Activated CD4-positive, alpha-beta memory T cell treated with anti-CD3 and anti-CD28 coated beads for 36 hours (primary cell): Measurements from ENCODE around the gene LIN28B. TPM values are rescaled to one million over a fixed set of nuclear protein-coding genes. Genes with fewer than 3 reads are reported as not detected.
"Not testable (repeated sequence)": the region's sequence is repeated elsewhere in the genome, so short reads cannot be mapped to it uniquely, and the experiment has no call there.

ENCODE experiments used
- CTCF ChIA-PET: fragments of 350-600 bp; sonication (Branson Sonifier 250); formaldehyde crosslinking; loops from one replicate; lab custom pipeline; 2021; ENCODE audit warnings: antibody characterized with exemption, inconsistent platforms; lab: Charles Lee
- POLR2A ChIA-PET: fragments of 350-600 bp; sonication (Branson Sonifier 250); formaldehyde crosslinking; loops from one replicate; lab custom pipeline; 2021; ENCODE audit warnings: antibody characterized with exemption; lab: Charles Lee
- DNase-seq: peaks from one replicate; pipeline ENCODE4 v3.0.0-alpha.2; 2020
- H3K27ac Mint-ChIP-seq: one replicate; pipeline ENCODE4 v1.8.0; 2021; ENCODE audit warnings: mixed read lengths
- H3K27me3 Mint-ChIP-seq: one replicate; pipeline ENCODE4 v1.8.0; 2021; ENCODE audit warnings: mixed read lengths
- H3K36me3 Mint-ChIP-seq: one replicate; pipeline ENCODE4 v1.8.0; 2021; ENCODE audit warnings: mixed read lengths
- H3K4me1 Mint-ChIP-seq: one replicate; pipeline ENCODE4 v1.8.0; 2021; ENCODE audit warnings: low read depth, mixed read lengths
- H3K4me3 Mint-ChIP-seq: one replicate; pipeline ENCODE4 v1.8.0; 2021; ENCODE audit warnings: mild to moderate bottlenecking, mixed read lengths
- H3K9me3 Mint-ChIP-seq: one replicate; pipeline ENCODE4 v1.8.0; 2021; ENCODE audit warnings: mixed read lengths
- intact Hi-C: fragments of 100-400 bp; cut with micrococcal nuclease; formaldehyde crosslinking; loops from one replicate; pipeline ENCODE4 v1.15.1; 2023
- total RNA-seq, 2 experiments: library from RNA; stranded (reverse); gene quantifications; one replicate each; pipeline ENCODE4 v1.2.3, GENCODE V29; 2021

Gene LIN28B
- total RNA-seq, 2 experiments from 2014 or later, result not detected

DNA sequence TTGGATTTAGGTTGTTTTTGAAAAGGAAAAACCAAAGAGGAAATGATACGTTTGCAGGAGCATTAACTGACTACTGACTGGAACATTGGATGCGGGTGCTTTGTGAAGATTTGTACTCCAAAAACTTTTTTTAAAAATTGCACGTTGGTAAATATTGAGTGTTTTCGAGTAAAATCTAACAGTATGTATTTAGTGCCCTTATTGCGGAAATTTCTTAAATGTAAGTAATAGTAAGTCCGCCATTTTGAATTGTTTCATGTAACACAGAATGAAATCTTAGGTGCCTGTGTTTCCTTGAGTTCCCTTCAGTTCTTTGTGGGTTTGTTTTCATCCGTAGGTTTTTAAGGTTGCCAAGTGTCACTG, 15.2 kb upstream of the LIN28B start:
- DNase-seq, result no peak
- H3K9me3 Mint-ChIP-seq, result no peaks in the 10 kb centered on the region
- H3K4me3 Mint-ChIP-seq, result peak overlapping the region; percentile 45
- intact Hi-C loops, result loop anchor here (1.0 to 10.0 kb wide), 3 partner anchors 15 to 147 kb away; partner anchors contain the start of gene LIN28B
- POLR2A ChIA-PET, result no interaction called here
- peaks cover 36% of the 10 kb centered on the region for H3K27me3 Mint-ChIP-seq
- no peak overlapping the region for H3K27ac Mint-ChIP-seq
- CTCF ChIA-PET, result interaction anchor here (0.7 kb wide), 1 partner anchor 136 kb away, joined by 3 read pairs; no protein-coding TSS in a partner anchor
- H3K4me1 Mint-ChIP-seq, result peaks cover 5% of the 10 kb centered on the region
- H3K36me3 Mint-ChIP-seq, result peaks cover 2% of the 10 kb centered on the region

DNA sequence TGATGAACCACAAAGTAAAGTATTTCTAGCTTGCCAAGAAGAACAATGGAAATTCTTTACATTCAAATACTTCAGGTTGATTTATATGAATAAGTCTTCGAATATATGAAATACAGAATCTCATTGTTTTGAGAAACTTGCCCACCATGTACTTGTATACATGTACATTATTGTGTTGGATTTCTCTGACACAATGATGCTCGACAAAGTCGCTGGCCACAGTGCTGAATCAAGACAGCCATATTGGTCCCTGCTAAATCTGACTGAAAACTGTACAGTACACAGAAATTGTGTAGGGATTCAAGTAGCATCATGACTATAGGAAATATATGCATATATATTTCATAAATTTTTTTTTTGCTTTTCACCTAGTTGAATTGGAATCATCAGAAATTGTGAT, 13.1 kb upstream of the LIN28B start:
- H3K27ac Mint-ChIP-seq, result no peak overlapping the region
- no peaks in the 10 kb centered on the region for H3K9me3 Mint-ChIP-seq
- ChIA-PET POLR2A (no interaction called here), CTCF (no interaction called here)
- peaks cover 35% of the 10 kb centered on the region for H3K27me3 Mint-ChIP-seq
- no peak overlapping the region for H3K4me3 Mint-ChIP-seq
- no peak for DNase-seq
- H3K36me3 Mint-ChIP-seq, result peaks cover 2% of the 10 kb centered on the region
- peaks cover 5% of the 10 kb centered on the region for H3K4me1 Mint-ChIP-seq
- intact Hi-C loops, result loop anchor here (2.0 to 10.0 kb wide), 2 partner anchors 13 to 149 kb away; partner anchors contain the start of gene LIN28B

GRCh38 chr6:104949206-104949605, 7.7 kb upstream of the LIN28B start:
- ChIA-PET POLR2A (no interaction called here), CTCF (no interaction called here)
- Mint-ChIP-seq H3K4me1 (peaks cover 2% of the 10 kb centered on the region), H3K27ac (no peak overlapping the region), H3K9me3 (peaks cover 3% of the 10 kb centered on the region), H3K36me3 (peaks cover 3% of the 10 kb centered on the region), H3K27me3 (peaks cover 31% of the 10 kb centered on the region), H3K4me3 (no peak overlapping the region)
- intact Hi-C loops, result loop anchor here (10.0 kb wide), 1 partner anchor 154 kb away; no protein-coding TSS in a partner anchor
- DNase-seq, result no peak

DNA sequence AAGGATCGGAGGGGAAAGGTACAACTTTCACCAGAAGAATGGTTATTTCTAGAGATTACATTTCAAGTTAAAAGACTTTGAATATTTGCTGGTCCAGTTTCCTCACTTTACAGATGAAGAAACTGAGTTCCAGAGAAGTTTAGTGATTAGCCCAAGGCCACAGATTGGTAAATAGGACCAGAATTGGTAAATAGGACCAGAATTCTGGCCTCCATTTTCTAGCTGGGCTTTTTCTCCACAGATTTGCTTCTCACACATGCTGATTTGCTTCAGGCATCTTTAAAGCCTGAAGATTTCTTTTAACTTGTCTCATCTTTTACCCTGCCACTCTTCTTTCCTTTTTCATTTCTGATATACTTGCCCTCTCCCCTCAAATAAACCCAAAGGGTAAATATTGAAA, 5.2 kb upstream of the LIN28B start:
- POLR2A ChIA-PET, result no interaction called here
- intact Hi-C loops, result no loop called here
- H3K4me3 Mint-ChIP-seq, result no peak overlapping the region
- no peak for DNase-seq
- H3K4me1 Mint-ChIP-seq, result peaks cover 3% of the 10 kb centered on the region
- H3K36me3 Mint-ChIP-seq, result peaks cover 6% of the 10 kb centered on the region
- H3K27me3 Mint-ChIP-seq, result peaks cover 42% of the 10 kb centered on the region
- CTCF ChIA-PET, result no interaction called here
- peaks cover 7% of the 10 kb centered on the region for H3K9me3 Mint-ChIP-seq
- no peak overlapping the region for H3K27ac Mint-ChIP-seq

DNA sequence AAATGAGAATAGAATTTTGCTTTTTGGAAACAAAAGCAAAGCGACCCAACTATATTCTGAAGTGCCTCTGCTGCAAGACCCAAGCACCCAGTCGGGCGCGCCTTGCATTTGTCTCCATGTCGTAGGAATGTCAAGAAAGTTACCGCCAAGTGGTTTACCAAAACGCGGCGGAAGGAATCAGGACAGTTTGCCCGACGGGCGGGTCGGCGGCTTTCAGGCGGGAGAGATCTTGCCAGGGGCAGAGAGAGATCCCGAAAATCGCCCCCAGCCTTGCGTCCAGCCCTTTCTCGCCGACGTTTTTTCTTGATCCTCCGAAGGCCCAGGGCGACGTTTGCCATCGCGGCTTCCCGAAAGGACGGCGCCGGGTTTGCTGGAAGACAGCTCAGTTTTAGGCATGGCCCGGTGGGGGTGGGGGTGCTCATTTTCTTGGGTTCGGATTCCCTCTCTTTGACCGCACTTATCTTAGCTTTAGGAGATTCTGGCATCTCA, 4.0 kb upstream of the LIN28B start:
- CTCF ChIA-PET, result no interaction called here
- intact Hi-C loops, result no loop called here
- peaks cover 10% of the 10 kb centered on the region for H3K4me1 Mint-ChIP-seq
- peaks cover 48% of the 10 kb centered on the region for H3K27me3 Mint-ChIP-seq
- H3K36me3 Mint-ChIP-seq, result peaks cover 7% of the 10 kb centered on the region
- H3K4me3 Mint-ChIP-seq, result no peak overlapping the region
- POLR2A ChIA-PET, result no interaction called here
- DNase-seq, result no peak
- H3K27ac Mint-ChIP-seq, result no peak overlapping the region
- peaks cover 7% of the 10 kb centered on the region for H3K9me3 Mint-ChIP-seq

GRCh38 chr6:104953400-104954189, 3.3 kb upstream of the LIN28B start:
- CTCF ChIA-PET, H3K27ac Mint-ChIP-seq, POLR2A ChIA-PET, intact Hi-C loops, DNase-seq, H3K4me3 Mint-ChIP-seq, H3K9me3 Mint-ChIP-seq, H3K36me3 Mint-ChIP-seq: not testable (repeated sequence)
- Mint-ChIP-seq H3K4me1 (peaks cover 12% of the 10 kb centered on the region), H3K27me3 (peaks cover 55% of the 10 kb centered on the region)

GRCh38 chr6:104954190-104954797, 2.6 kb upstream of the LIN28B start:
- peaks cover 14% of the 10 kb centered on the region for H3K4me1 Mint-ChIP-seq
- peaks cover 7% of the 10 kb centered on the region for H3K9me3 Mint-ChIP-seq
- H3K27ac Mint-ChIP-seq, result no peak overlapping the region
- H3K27me3 Mint-ChIP-seq, result peaks cover 60% of the 10 kb centered on the region
- POLR2A ChIA-PET, result no interaction called here
- CTCF ChIA-PET, result no interaction called here
- intact Hi-C loops, result no loop called here
- peaks cover 7% of the 10 kb centered on the region for H3K36me3 Mint-ChIP-seq
- H3K4me3 Mint-ChIP-seq, result no peak overlapping the region
- no peak for DNase-seq

GRCh38 chr6:104955491-104955890, 1.4 kb upstream of the LIN28B start:
- DNase-seq, result no peak
- peaks cover 7% of the 10 kb centered on the region for H3K36me3 Mint-ChIP-seq
- H3K9me3 Mint-ChIP-seq, result peaks cover 7% of the 10 kb centered on the region
- ChIA-PET POLR2A (no interaction called here), CTCF (interaction anchor here (0.6 kb wide), 1 partner anchor 10 kb away, joined by 3 read pairs; no protein-coding TSS in a partner anchor)
- H3K27me3 Mint-ChIP-seq, result peaks cover 64% of the 10 kb centered on the region
- peaks cover 14% of the 10 kb centered on the region for H3K4me1 Mint-ChIP-seq
- no peak overlapping the region for H3K4me3 Mint-ChIP-seq
- intact Hi-C loops, result no loop called here
- H3K27ac Mint-ChIP-seq, result no peak overlapping the region

GRCh38 chr6:104955927-104956730, 778 bp upstream of the LIN28B start:
- H3K4me3 Mint-ChIP-seq, result no peak overlapping the region
- CTCF ChIA-PET, result interaction anchor here (0.6 kb wide), 1 partner anchor 9 kb away, joined by 3 read pairs; no protein-coding TSS in a partner anchor
- peaks cover 7% of the 10 kb centered on the region for H3K36me3 Mint-ChIP-seq
- H3K27me3 Mint-ChIP-seq, result peaks cover 62% of the 10 kb centered on the region
- no peak for DNase-seq
- peaks cover 7% of the 10 kb centered on the region for H3K9me3 Mint-ChIP-seq
- intact Hi-C loops, result loop anchor here (2.0 kb wide), 1 partner anchor 13 kb away; no protein-coding TSS in a partner anchor
- no peak overlapping the region for H3K27ac Mint-ChIP-seq
- POLR2A ChIA-PET, result no interaction called here
- peaks cover 14% of the 10 kb centered on the region for H3K4me1 Mint-ChIP-seq

DNA sequence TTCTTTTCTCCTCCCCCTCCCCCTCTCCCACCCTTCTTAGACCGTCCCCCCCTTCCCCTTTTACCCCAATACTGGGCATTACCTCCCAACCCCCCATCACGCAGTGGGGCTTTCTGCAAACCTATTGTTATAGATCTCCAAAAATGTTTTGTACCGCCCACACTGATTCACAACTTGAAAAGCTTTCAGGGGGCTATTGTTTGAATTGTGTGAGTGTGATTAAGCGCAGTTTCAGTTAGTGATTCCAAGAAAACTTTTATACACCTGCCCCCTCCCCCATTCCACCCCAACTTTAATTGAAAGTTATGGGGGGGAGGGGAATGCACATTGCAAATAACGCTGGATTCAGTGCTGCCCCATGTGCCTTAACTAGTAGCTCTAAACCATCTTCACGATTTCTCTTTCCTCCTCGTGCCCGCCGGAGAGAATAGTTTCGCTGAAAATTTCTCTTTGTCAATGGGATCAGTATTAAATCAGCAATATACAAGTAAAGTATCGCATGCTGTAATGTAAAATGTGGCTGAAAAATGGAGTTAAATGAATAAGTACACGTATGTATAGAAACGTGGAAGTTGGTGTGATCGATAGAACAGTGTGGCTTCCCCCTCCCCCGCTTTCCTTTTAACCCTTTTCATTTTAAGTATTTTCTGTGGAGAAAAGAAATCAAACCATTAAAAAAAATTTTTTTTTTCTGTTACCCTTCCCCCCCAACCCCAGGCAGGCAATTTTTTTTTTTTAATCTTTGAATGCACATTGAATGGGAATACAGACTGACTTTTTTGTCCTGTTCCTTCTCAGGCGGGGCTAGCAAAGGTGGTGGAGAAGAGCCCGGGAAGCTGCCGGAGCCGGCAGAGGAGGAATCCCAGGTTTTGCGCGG, 632 bp downstream of the LIN28B start:
- peaks cover 7% of the 10 kb centered on the region for H3K9me3 Mint-ChIP-seq
- DNase-seq, result no peak
- H3K4me3 Mint-ChIP-seq, result peak overlapping the region; percentile 38
- H3K4me1 Mint-ChIP-seq, result peaks cover 14% of the 10 kb centered on the region
- no peak overlapping the region for H3K27ac Mint-ChIP-seq
- ChIA-PET CTCF (no interaction called here), POLR2A (no interaction called here)
- intact Hi-C loops, result loop anchor here (2.0 kb wide), 1 partner anchor 15 kb away; no protein-coding TSS in a partner anchor
- H3K36me3 Mint-ChIP-seq, result peaks cover 7% of the 10 kb centered on the region
- H3K27me3 Mint-ChIP-seq, result peaks cover 55% of the 10 kb centered on the region
